GM12878 (cell line): ENCODE results near the gene SZRD1. TPM values are rescaled to one million over a fixed set of nuclear protein-coding genes. Genes with fewer than 3 reads are reported as not detected.
"Not testable (repeated sequence)": the region's sequence is repeated elsewhere in the genome, so short reads cannot be mapped to it uniquely, and the experiment has no call there.

Experiments
- ATAC-seq: fragments of 200-7000 bp; cut with Tn5 transposase; 3 replicates; pipeline ENCODE4 v1.9.1; 2020; ENCODE audit warnings: mild to moderate bottlenecking, moderate library complexity
- BruUV-seq: library from RNA; stranded (reverse); fragments of 400-500 nt; replicated peaks from 2 replicates; lab custom pipeline; 2021; lab: Mats Ljungman, UMichigan
- CTCF ChIA-PET: fragments of 300-600 bp; sonication (Branson Sonifier 250); formaldehyde crosslinking; extraction: SDS; loops from one replicate; lab custom pipeline; 2021; ENCODE audit warnings: inconsistent platforms; lab: Yijun Ruan, JAX
- POLR2A ChIA-PET: fragments of 350-600 bp; formaldehyde crosslinking; extraction: SDS; loops from one replicate; lab custom pipeline; 2021; ENCODE audit warnings: inconsistent platforms; lab: Charles Lee
- RAD21 ChIA-PET: fragments of 300-600 bp; sonication (Branson Sonifier 250); formaldehyde crosslinking; loops from one replicate; lab custom pipeline; 2023; ENCODE audit warnings: antibody characterized with exemption; ENCODE audit not compliant: unreplicated experiment; lab: Charles Lee
- SMC1A ChIA-PET: fragments of 300-600 bp; sonication (Branson Sonifier 250); formaldehyde crosslinking; loops from one replicate; lab custom pipeline; 2023; ENCODE audit not compliant: unreplicated experiment, uncharacterized antibody; lab: Charles Lee
- DNase-seq: peaks from one replicate; pipeline ENCODE4 v3.0.0-alpha.2; 2011; ENCODE audit warnings: low read depth, low spot score
- FAIRE-seq: peaks from 3 replicates; lab custom pipeline; 2011; peaks lifted over from hg19 to GRCh38; lab: Jason Lieb, UNC
- H2AFZ ChIP-seq: 2 replicates; pipeline ENCODE4 v1.6.0; 2011; ENCODE audit warnings: low read depth, low read length, control low read depth; ENCODE audit not compliant: control insufficient read depth
- H3K27ac ChIP-seq: 2 replicates; pipeline ENCODE4 v1.5.1; 2011; ENCODE audit warnings: control low read depth; ENCODE audit not compliant: control insufficient read depth, insufficient read depth
- H3K27me3 ChIP-seq, 2 experiments: replicated peaks in 1 of 2; 2 replicates each; pipeline versions ENCODE4 v1.6.0 to v1.6.1; 2011; ENCODE audit warnings: low read length in 1 of 2; ENCODE audit not compliant: control insufficient read depth in 2 of 2, insufficient read depth in 2 of 2
- H3K36me3 ChIP-seq, 2 experiments: 2 replicates each; pipeline ENCODE4 v1.5.1; 2011; ENCODE audit warnings: low read length in 1 of 2; ENCODE audit not compliant: control insufficient read depth in 2 of 2, insufficient read depth in 2 of 2
- H3K4me1 ChIP-seq: 2 replicates; pipeline ENCODE4 v1.6.1; 2011; ENCODE audit warnings: mild to moderate bottlenecking, low read length, moderate library complexity, mixed read lengths; ENCODE audit not compliant: control insufficient read depth, insufficient read depth
- H3K4me2 ChIP-seq: 2 replicates; pipeline ENCODE4 v1.6.0; 2011; ENCODE audit warnings: control low read depth; ENCODE audit not compliant: control insufficient read depth, insufficient read depth
- H3K4me3 ChIP-seq: fragments of 200-600 bp; sonication (generic); 2 replicates; pipeline ENCODE4 v1.5.1; 2016
- H3K79me2 ChIP-seq: 2 replicates; pipeline ENCODE4 v1.6.0; 2011; ENCODE audit warnings: low read length; ENCODE audit not compliant: control insufficient read depth, insufficient read depth
- H3K9ac ChIP-seq: 2 replicates; pipeline ENCODE4 v1.8.0; 2011; ENCODE audit warnings: low read length, control low read depth, mixed read lengths; ENCODE audit not compliant: control insufficient read depth, insufficient read depth
- H3K9me3 ChIP-seq: replicated peaks from 3 replicates; pipeline ENCODE4 v1.5.1; 2011; ENCODE audit warnings: mild to moderate bottlenecking, low read length; ENCODE audit not compliant: control insufficient read depth, insufficient read depth
- H4K20me1 ChIP-seq: 2 replicates; pipeline ENCODE4 v1.6.0; 2011; ENCODE audit not compliant: control insufficient read depth, insufficient read depth
- FOS ChIP-seq: IDR thresholded peaks from 3 replicates; pipeline ENCODE4 v1.6.1; 2011; ENCODE audit warnings: borderline replicate concordance; ENCODE audit not compliant: insufficient read length; ENCODE audit errors: extremely low read depth
- NFIC ChIP-seq: IDR thresholded peaks from 2 replicates; pipeline ENCODE4 v1.6.1; 2012; ENCODE audit warnings: low read depth, mild to moderate bottlenecking, inconsistent platforms, low read length, moderate library complexity
- TARDBP ChIP-seq: IDR thresholded peaks from 2 replicates; pipeline ENCODE4 v1.6.1; 2016; ENCODE audit warnings: borderline replicate concordance
- ZBTB11 ChIP-seq: fragments of 450-650 bp; formaldehyde crosslinking; IDR thresholded peaks from 2 replicates; pipeline ENCODE4 v1.5.0; 2022; ENCODE audit warnings: mild to moderate bottlenecking, missing genetic modification characterization
- ZNF24 ChIP-seq: fragments of 450-650 bp; IDR thresholded peaks from 2 replicates; pipeline ENCODE4 v1.6.1; 2017; ENCODE audit warnings: antibody characterized with exemption, mild to moderate bottlenecking
- ZNF622 ChIP-seq: fragments of 450-650 bp; IDR thresholded peaks from 2 replicates; pipeline ENCODE4 v1.6.1; 2017; ENCODE audit warnings: mild to moderate bottlenecking, inconsistent platforms
- WGBS: methylation state at CpG from one replicate; pipeline ENCODE4 v1.1.6; 2016; ENCODE audit warnings: low lambda C conversion rate; ENCODE audit not compliant: insufficient replicate concordance, insufficient coverage; ENCODE audit errors: missing lambda C conversion rate; 5-methylcytosine and 5-hydroxymethylcytosine counted together
- in situ Hi-C: fragments of 300-500 bp; cut with MboI; formaldehyde crosslinking; loops from 9 replicates; pipeline ENCODE4 v1.14.3; 2018; ENCODE audit warnings: mixed read lengths
- intact Hi-C: fragments of 100-400 bp; cut with micrococcal nuclease; formaldehyde crosslinking; loops from one replicate; pipeline ENCODE4 v1.14.2; 2022; ENCODE audit not compliant: unreplicated experiment
- polyA plus RNA-seq, 11 experiments: library from polyadenylated mRNA; depleted of rRNA in 4 of 11; unstranded in 6 of 11; stranded (reverse) in 5 of 11; fragments of >200 nt; fragmentation: Nextera tagmentation in 4 of 11; fragmentation: Illumina TruSeq in 1 of 11; extraction: Ambion mirVana in 4 of 11; extraction: Trizol in 1 of 11; gene quantifications; 1 replicate in 1 of 11; 2 replicates in 10 of 11; pipeline versions ENCODE4 v1.2.1 to v1.2.3, GENCODE V29; 2011 to 2016; ENCODE audit warnings: inconsistent platforms in 2 of 11, missing spikeins in 2 of 11, low read depth in 1 of 11
- total RNA-seq, 4 experiments: library from RNA; depleted of rRNA in 3 of 4; stranded (reverse); fragments of >200 nt in 3 of 4; fragmentation: Illumina TruSeq in 1 of 4; extraction: Trizol in 1 of 4; gene quantifications; 2 replicates each; pipeline versions ENCODE4 v1.2.1 to v1.2.3, GENCODE V29; 2013 to 2021
- TF ChIP-seq, protein P1 (sequence below): fragments of 450-650 bp; IDR thresholded peaks from 2 replicates; pipeline ENCODE4 v1.6.1; 2017; ENCODE audit warnings: low read depth, mild to moderate bottlenecking, moderate library complexity

Gene SZRD1
- total and polyA plus RNA-seq, 10 of the 15 experiments (the other 5 are each of a cell fraction or from before 2014, with no cell fraction given) = 5.6 to 213 (median 113) TPM

- intact Hi-C loops = loop anchor here (5.0 kb wide), 3 partner anchors 128 to 518 kb away; partner anchors contain the start of genes CPLANE2 and SPEN
- in situ Hi-C loops, FAIRE-seq, H3K27me3 ChIP-seq, ATAC-seq, H3K36me3 ChIP-seq, H3K4me2 ChIP-seq, H2AFZ ChIP-seq, DNase-seq, H3K9me3 ChIP-seq, H4K20me1 ChIP-seq, H3K4me3 ChIP-seq, H3K27ac ChIP-seq, H3K9ac ChIP-seq, BruUV-seq, H3K4me1 ChIP-seq: not testable (repeated sequence)
- ChIA-PET SMC1A (interaction anchor here (0.6 to 5.4 kb wide), 4 partner anchors 11 to 283 kb away, joined by 3 to 43 read pairs (median 18); partner anchors contain the start of gene FBXO42), POLR2A (interaction anchor here (0.6 to 2.2 kb wide), 8 partner anchors 11 to 282 kb away, joined by 3 to 21 read pairs (median 4); partner anchors contain the start of genes FBXO42 and NECAP2), RAD21 (interaction anchor here (1.0 to 5.1 kb wide), 5 partner anchors 9 to 286 kb away, joined by 4 to 31 read pairs (median 6); partner anchors contain the start of genes CPLANE2 and FBXO42), CTCF (interaction anchor here (0.9 to 5.3 kb wide), 9 partner anchors 11 to 285 kb away, joined by 3 to 104 read pairs (median 15); partner anchors contain the start of genes FBXO42 and NECAP2)
- 58% methylated on average over 1 of the region's 3 CpGs for WGBS
- peaks cover 29% of the 10 kb centered on the region for H3K79me2 ChIP-seq
These were observed 1.9 kb upstream of the SZRD1 start for GRCh38 chr1:16365146-16365498.

DNA sequence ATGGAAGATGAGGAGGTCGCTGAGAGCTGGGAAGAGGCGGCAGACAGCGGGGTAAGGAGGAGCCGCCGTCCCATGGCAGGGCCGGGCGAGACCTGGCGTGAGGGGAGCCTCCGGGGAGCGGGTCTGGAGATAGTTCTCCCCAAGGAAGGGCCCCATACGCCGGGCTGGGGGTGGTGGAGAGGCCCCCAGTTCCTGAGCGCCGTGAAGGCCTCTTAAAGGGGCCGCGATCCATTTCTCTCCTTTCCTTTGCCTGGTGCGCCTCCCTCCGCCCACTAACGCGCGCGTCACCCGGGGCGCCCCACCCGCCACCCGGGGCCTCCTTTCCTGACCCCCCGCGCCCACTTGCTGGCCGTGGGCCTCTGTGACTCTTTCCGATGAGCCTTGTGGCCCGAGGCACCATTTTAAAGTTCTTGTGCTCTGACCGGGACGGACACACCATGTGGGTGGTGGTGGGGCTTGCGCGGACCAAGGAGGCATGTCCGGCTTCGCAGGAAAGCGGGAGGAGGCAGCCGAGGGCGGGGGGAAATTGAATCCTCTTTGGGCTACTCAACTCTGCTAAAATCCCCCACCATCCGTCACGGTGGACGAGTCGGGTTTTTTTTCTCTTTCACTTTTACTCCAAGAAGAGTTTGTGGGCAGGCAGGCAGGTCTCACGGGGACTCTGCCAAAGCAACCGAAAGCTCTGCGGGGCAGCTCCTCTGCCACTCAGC is 371 bp downstream of the SZRD1 start:
- Histone ChIP-seq H3K27ac (peak overlapping the region; percentile 96), H3K4me3 (peak overlapping the region; percentile 91), H3K9ac (peak overlapping the region; percentile 91), H3K36me3 (no peaks in the 10 kb centered on the region), H3K9me3 (no peaks in the 10 kb centered on the region), H3K4me1 (peaks cover 4% of the 10 kb centered on the region; the same call in 1 of the 2 replicates), H2AFZ (peak overlapping the region; percentile 52; the same call in 1 of the 2 replicates), H3K27me3 (no peaks in the 10 kb centered on the region), H4K20me1 (no peaks in the 10 kb centered on the region), H3K4me2 (0 out of 2 replicates have a peak overlapping the region, but pooled peaks have one; percentile 7), H3K79me2 (peaks cover 49% of the 10 kb centered on the region)
- CTCF ChIA-PET = interaction anchor here (0.7 to 5.7 kb wide), 3 partner anchors 8 to 20 kb away, joined by 3 to 30 read pairs (median 3); no protein-coding TSS in a partner anchor
- intact Hi-C loops (loop anchor here (1.0 to 5.0 kb wide), 5 partner anchors 20 to 520 kb away; partner anchors contain the start of genes CPLANE2, NECAP2 and SPEN), in situ Hi-C loops (no loop called here)
- peak; percentile 94 for DNase-seq
- RAD21 ChIA-PET = interaction anchor here (0.7 to 3.2 kb wide), 8 partner anchors 14 to 130 kb away, joined by 3 to 37 read pairs (median 4); no protein-coding TSS in a partner anchor
- WGBS = under 1% methylated on average over 40 of the region's 47 CpGs
- FAIRE-seq = peak; percentile 75
- BruUV-seq = TSS peak; percentile 86
- ATAC-seq = peak; percentile 79
- SMC1A ChIA-PET = interaction anchor here (1.0 to 5.8 kb wide), 7 partner anchors 13 to 288 kb away, joined by 3 to 43 read pairs (median 10); partner anchors contain the start of genes FBXO42 and NECAP2
- POLR2A ChIA-PET = interaction anchor here (0.7 to 3.2 kb wide), 8 partner anchors 13 to 294 kb away, joined by 3 to 34 read pairs (median 6); partner anchors contain the start of genes CPLANE2, FAM131C, FBXO42 and NECAP2
- peak; percentile 81 for TF ChIP-seq NFIC
- TF ChIP-seq ZBTB11 (CRISPR knock-in tag) = no peak
- TF ChIP-seq TARDBP = no peak; the same call in 1 of the 2 replicates
- no peak for TF ChIP-seq ZNF24
- no peak for TF ChIP-seq FOS
- no peak for TF ChIP-seq ZNF622
- TF ChIP-seq, protein P1, sequence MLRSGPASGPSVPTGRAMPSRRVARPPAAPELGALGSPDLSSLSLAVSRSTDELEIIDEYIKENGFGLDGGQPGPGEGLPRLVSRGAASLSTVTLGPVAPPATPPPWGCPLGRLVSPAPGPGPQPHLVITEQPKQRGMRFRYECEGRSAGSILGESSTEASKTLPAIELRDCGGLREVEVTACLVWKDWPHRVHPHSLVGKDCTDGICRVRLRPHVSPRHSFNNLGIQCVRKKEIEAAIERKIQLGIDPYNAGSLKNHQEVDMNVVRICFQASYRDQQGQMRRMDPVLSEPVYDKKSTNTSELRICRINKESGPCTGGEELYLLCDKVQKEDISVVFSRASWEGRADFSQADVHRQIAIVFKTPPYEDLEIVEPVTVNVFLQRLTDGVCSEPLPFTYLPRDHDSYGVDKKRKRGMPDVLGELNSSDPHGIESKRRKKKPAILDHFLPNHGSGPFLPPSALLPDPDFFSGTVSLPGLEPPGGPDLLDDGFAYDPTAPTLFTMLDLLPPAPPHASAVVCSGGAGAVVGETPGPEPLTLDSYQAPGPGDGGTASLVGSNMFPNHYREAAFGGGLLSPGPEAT = peak; percentile 99
